Heart left ventricle (tissue), 13 donors: ENCODE results near the gene EMC1.

ENCODE experiments used
- CTCF ChIP-seq, 12 donors: fragments of 200-600 bp; sonication (generic) in 4 of 12; IDR thresholded peaks; one replicate each; pipeline versions ENCODE4 v1.5.0 to v1.8.0; 2018 to 2022; ENCODE audit warnings: antibody characterized with exemption in 12 of 12, mild to moderate bottlenecking in 5 of 12
- POLR2A ChIP-seq, 2 donors: fragments of 450-650 bp; IDR thresholded peaks; one replicate each; pipeline ENCODE4 v1.6.1; 2017; ENCODE audit warnings: antibody characterized with exemption in 2 of 2, mild to moderate bottlenecking in 2 of 2, moderate library complexity in 2 of 2
- donor health status: ischemic (EF 13 %, LVEDD 7.1; RV severe dilation, severe dysfunction).
- donor health status: DM: no; HTN: yes; CAD: no.
- donor health status: DM: no; HTN: no; CAD: no.
- donor health status: ischemic (EF 25% LVEDD 6.9; RV normal size, moderate dysfunction).
- donor health status: ischemic (EF 25% LVEDD 5.7; RV mildly dilated, moderate dysfunction).
- donor health status: ischemic (EF 35%, LVEDD 5.7; RV mildly dilated, moderate dysfunction).
- donor health status: nonischemic (EF 11% LVEDD 7.7; RV severe dilation, severe dysfunction).
- donor health status: DM: yes; HTN: yes; CAD: no.
- donor health status: PGD.
- donor health status: ischemic (EF 29% LVEDD 5.4; RV normal size, mild dysfunction).
- donor health status: nonischemic (EF 23%, LVEDD 6.1; RV moderate dilation, normal function).

DNA sequence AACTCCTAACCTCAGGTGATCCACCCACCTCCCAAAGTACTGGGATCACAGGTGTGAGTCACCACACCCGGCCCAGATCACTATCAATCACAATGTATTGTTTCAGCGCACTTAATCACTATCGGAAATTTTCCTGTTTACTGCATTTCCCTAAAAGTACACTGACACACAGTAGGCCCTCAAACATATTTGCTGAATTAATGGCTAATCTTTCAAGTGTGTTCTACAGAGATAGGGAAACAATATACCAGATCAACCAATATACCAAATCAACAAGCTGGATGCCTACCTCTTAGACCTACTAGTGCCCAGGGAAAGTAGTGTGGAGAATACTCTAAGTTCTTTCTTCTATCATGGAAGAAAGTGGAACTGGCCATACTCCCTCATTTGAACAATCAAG, 58.3 kb downstream of the EMC1 start:
- TF ChIP-seq CTCF (IDR thresholded peaks at IDR 0.05) (no peak), POLR2A (IDR thresholded peaks at IDR 0.05) (no peak)
